ENCODE data around the gene NMNAT2. TPM values are rescaled to one million over a fixed set of nuclear protein-coding genes. Genes with fewer than 3 reads are reported as not detected.

NMNAT2 gene
- total and polyA plus RNA-seq, 2 of the 4 experiments (the other 2 are of a cell fraction), result 0.36 to 2.4 TPM

- Histone ChIP-seq H3K4ac (ENCODE audit: low read depth, low read length) (peak overlapping the region; percentile 70), H3K23ac (ENCODE audit: low read depth, low read length) (no peak overlapping the region), H4K5ac (ENCODE audit: low read depth, low read length) (no peak overlapping the region), H2BK120ac (ENCODE audit: low read depth, low read length) (peak overlapping the region; percentile 77), H2AK9ac (replicated peaks; ENCODE audit: low read depth, low read length, poor library complexity) (peak overlapping the region; percentile 68), H3K36me3 (ENCODE audit: control insufficient read depth, insufficient read depth, low read length) (no peaks in the 10 kb centered on the region), H3K9me3 (ENCODE audit: control insufficient read depth, insufficient read depth, low read length) (no peaks in the 10 kb centered on the region), H4K8ac (ENCODE audit: low read depth in 2 of 2, low read length in 2 of 2) (peak overlapping the region in 1 of 2 experiments; percentile 22; a peak in 2 of 4 replicates), H3K9me1 (ENCODE audit: insufficient read depth, low read length) (peaks cover 26% of the 10 kb centered on the region), H3K9ac (ENCODE audit: low read depth, low read length) (no peak overlapping the region), H3K4me1 (ENCODE audit: control insufficient read depth, insufficient read depth, low read length) (peaks cover 36% of the 10 kb centered on the region), H3K27ac (ENCODE audit: insufficient read depth, low read length) (no peak overlapping the region), H2BK15ac (ENCODE audit: low read depth, low read length) (peak overlapping the region; percentile 31; the same call in 2 of the 3 replicates), H4K20me1 (ENCODE audit: insufficient read depth, low read length) (no peaks in the 10 kb centered on the region; the same call in 1 of the 2 replicates), H2AK5ac (ENCODE audit: low read depth, low read length) (peak overlapping the region; percentile 89), H3K79me1 (ENCODE audit: low read depth in 1 of 2, low read length in 2 of 2) (peaks cover 0 to 26% of the 10 kb centered on the region in 2 experiments; a peak in 2 of 4 replicates), H4K91ac (ENCODE audit: insufficient read depth, low read depth, low read length) (peak overlapping the region; percentile 38; the same call in 1 of the 2 replicates), H3K27me3 (ENCODE audit: control insufficient read depth, insufficient read depth, low read length) (no peaks in the 10 kb centered on the region), H2BK20ac (ENCODE audit: low read depth, low read length) (peak overlapping the region; percentile 84), H3K18ac (ENCODE audit: low read depth, low read length) (no peak overlapping the region), H3K14ac (replicated peaks; ENCODE audit: low read depth, low read length) (no peak overlapping the region; the same call in 1 of the 2 replicates), H3K56ac (ENCODE audit: extremely low read depth, insufficient read depth, low read length) (no peak overlapping the region), H3K4me3 (ENCODE audit: insufficient read depth, low read depth, low read length) (no peak overlapping the region), H2AFZ (replicated peaks; ENCODE audit: low read length, poor library complexity) (no peak overlapping the region), H2BK5ac (ENCODE audit: low read depth, low read length, poor library complexity, severe bottlenecking) (peak overlapping the region; percentile 72), H3K4me2 (ENCODE audit: low read depth, low read length) (no peak overlapping the region)
- dilution Hi-C loops (cut with HindIII; ENCODE audit: low sequenced_read_pairs, unreplicated experiment) (no loop called here), intact Hi-C loops (cut with micrococcal nuclease) (loop anchor here (5.0 kb wide), 1 partner anchor 128 kb away; no protein-coding TSS in a partner anchor), in situ Hi-C loops (cut with MboI; ENCODE audit: low sequenced_read_pairs) (no loop called here)
- BruUV-seq (replicated peaks), result no TSS peak
- no peak for ATAC-seq (ENCODE audit: low read depth)
- no CpG with 5 or more reads among the region's 3 CpGs for WGBS, 2 experiments (ENCODE audit: extremely low coverage in 2 of 2, insufficient read length in 1 of 2)
- ChIA-PET POLR2A (ENCODE audit: unreplicated experiment) (no interaction called here), CTCF (no interaction called here)
- TF ChIP-seq USF2 (IDR thresholded peaks at IDR 0.05; ENCODE audit: low read depth, low read length), result no peak
- TF ChIP-seq MXI1 (IDR thresholded peaks at IDR 0.05; ENCODE audit: borderline replicate concordance, low read depth, low read length), result no peak
- TF ChIP-seq RFX5 (IDR thresholded peaks at IDR 0.05; ENCODE audit: low read depth, low read length), result no peak
- TF ChIP-seq NFE2L2 (IDR thresholded peaks at IDR 0.05; ENCODE audit: low read depth, low read length), result no peak
- no peak for TF ChIP-seq POLR2A (IDR thresholded peaks at IDR 0.05; ENCODE audit: low read depth, low read length)
- no peak for TF ChIP-seq FOS (IDR thresholded peaks at IDR 0.05; ENCODE audit: low read depth, low read length)
- TF ChIP-seq BHLHE40 (IDR thresholded peaks at IDR 0.05; ENCODE audit: low read depth, low read length), result no peak
- TF ChIP-seq CHD1 (IDR thresholded peaks at IDR 0.05; ENCODE audit: low read depth, low read length), result no peak
- TF ChIP-seq MAFK (IDR thresholded peaks at IDR 0.05; ENCODE audit: low read depth, low read length), result no peak
- TF ChIP-seq CTCF (conservative IDR thresholded peaks at IDR 0.05; ENCODE audit: low read depth, low read length), result no peak
- no peak for TF ChIP-seq CEBPB (IDR thresholded peaks at IDR 0.05; ENCODE audit: low read depth, low read length)
- TF ChIP-seq SMC3 (IDR thresholded peaks at IDR 0.05; ENCODE audit: low read depth, low read length), result no peak
- no peak for TF ChIP-seq RAD21 (IDR thresholded peaks at IDR 0.05; ENCODE audit: low read length)
- TF ChIP-seq MAZ (IDR thresholded peaks at IDR 0.05; ENCODE audit: borderline replicate concordance, low read depth, low read length), result no peak
- TF ChIP-seq RCOR1 (IDR thresholded peaks at IDR 0.05; ENCODE audit: insufficient replicate concordance, low read length), result no peak
- DNase-seq, result no peak
Measured at GRCh38 chr1:183274836-183275235, 143.3 kb downstream of the NMNAT2 start.

Data from IMR-90 (cell line).